ENCODE data around the gene MVP.
"Not testable (repeated sequence)": the region's sequence is repeated elsewhere in the genome, so short reads cannot be mapped to it uniquely, and the experiment has no call there.

MVP gene
- total RNA-seq = 157 to 230 (median 187) reads per million in 4 experiments

DNA sequence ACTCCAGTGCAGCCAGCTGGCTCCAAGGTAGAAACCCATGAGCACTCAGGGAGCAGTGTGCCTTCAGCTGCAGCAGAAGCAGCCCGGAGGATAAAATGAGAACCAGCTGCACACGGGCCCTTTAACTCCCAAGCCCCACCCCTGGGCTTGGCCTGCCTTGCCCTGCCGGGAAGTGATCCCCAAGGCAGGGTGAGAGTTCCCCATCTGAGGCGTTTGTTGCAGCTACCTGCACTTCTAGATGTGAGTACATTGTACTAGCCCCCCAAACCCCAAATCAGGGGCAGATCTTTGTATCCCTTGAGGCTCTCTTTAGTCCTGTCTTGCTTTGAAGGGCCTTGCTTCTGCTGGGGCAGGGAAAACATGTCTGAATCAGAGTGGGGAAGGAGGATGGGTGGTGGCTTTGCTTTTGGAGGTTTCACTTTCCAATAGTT is at the start of gene MVP:
Gene MVP (plus strand): TSS at position 192 of the 431 bp plus-strand sequence. CDS start 10,088 bp downstream, outside the sequence.
- DNase-seq = peak; percentile 18

DNA sequence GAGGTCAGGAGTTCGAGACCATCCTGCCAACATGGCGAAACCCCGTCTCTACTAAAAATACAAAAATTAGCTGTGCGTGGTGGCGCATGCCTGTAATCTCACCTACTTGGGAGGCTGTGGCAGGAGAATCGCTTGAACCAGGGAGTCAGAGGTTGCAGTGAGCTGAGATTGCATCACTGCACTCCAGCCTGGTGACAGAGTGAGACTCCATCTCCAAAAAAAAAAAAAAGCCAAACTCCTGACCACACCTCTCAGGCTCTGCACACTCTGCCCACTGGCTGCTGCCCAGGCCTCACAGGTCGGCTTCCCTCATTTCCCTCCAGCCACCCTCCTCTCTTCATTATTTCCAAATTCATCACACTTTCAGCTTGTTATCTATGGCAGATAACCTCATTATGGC is 47.9 kb upstream of the MVP start:
- not testable (repeated sequence) for DNase-seq

DNA sequence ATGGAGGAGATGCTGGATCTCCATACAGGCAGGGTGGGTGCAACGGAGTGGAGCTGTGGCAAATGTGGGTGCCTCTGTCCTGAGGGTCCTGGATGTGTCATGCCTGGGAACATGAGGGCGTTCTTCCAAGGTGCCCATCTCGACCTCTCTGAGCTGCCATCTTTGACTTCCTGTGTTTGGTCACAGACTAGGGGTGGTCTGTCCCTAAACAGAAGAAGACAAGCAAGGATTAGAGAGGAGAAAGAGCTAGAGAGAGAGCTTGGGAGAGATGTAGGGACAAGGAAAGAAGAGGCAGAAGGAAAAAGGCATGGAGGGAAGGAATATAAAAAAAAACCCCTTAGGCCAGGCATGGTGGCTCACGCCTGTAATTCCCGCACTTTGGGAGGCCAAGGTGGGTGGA is 45.5 kb upstream of the MVP start:
- DNase-seq = no peak

DNA sequence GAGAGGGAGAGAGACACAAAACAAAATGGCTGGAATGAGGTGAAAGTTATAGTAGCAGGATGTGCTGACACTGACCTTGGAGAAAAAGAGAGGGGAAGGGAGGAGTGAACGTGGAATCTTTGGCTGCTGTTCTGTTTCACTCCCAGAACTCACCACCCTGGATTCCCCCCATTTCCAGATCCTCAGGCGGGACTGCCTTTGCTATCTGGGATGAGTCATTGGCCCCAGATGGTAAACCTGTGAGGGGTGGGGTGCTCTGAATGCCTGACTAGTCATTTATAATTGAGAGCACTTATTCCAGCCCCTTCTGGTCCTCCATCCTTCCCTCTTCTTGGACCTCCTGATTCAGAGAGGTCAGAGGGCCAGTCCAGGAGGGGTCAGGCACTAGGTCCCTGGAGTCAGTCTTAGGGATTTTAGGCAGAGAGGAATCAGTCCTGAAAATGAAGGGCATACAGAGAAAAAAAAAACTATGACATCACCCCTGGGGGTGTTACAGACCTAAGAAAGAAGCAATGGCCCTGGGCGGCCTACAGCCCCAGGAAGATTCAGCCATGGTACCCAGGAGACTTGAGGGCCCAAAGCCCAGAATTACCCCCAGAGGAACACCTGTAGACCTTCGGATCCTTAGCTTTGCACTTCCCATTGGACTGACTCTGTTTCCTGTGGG is 44.4 kb upstream of the MVP start:
- DNase-seq = no peak

DNA sequence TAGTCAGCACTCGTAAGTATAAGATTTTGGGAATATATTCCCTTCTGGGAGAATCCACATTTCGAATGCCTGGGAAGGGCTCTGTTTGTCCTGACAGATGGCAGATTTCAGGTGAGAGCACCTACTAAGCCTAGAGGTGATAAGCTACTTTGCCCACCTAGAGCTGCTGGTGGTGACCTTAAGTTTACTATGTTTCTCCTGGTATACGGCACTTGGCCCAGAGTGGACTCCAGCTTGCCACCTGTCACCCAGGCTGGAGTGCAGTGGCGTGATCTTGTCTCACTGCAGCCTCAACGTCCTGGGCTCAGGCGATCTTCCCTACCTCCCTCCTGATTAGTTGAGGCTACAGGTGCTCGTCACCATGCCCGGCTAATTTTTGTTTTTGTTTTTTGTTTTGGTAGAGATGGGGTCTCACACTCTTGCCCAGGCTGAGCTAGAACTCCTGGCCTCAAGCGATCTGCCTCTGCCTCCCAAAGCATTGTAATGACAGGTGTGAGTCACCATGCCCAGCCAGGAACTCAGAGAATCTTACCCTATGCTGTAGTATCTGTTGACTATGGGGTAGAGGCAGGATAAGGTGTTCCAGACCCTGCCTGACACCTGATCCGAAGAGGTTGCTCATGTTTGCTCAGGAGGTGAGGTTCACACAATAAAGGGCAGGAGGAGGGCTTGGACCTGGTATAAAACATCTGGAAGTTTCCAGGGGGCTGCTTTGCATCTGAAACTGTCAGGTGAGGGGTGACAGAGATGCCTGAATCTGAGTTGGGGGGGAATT is 42.5 kb upstream of the MVP start, which contains the start of gene ZG16:
Gene ZG16 (plus strand): TSS at position 681 of the 775 bp plus-strand sequence. CDS start 1,011 bp downstream, outside the sequence.
- no peak for DNase-seq

DNA sequence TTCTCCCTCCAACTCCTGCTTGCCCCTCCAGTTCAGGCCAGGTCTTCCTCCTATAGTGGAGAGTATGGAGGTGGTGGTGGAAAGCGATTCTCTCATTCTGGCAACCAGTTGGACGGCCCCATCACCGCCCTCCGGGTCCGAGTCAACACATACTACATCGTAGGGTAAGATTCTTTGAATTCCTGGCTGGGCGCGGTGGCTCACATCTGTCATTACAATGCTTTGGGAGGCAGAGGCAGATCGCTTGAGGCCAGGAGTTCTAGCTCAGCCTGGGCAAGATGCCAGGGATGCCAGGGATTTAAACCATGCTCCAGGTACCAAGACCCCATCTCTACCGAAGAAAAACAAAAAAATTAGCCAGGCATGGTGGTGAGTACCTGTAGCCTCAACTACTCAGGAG is 40.8 kb upstream of the MVP start:
- no peak for DNase-seq

DNA sequence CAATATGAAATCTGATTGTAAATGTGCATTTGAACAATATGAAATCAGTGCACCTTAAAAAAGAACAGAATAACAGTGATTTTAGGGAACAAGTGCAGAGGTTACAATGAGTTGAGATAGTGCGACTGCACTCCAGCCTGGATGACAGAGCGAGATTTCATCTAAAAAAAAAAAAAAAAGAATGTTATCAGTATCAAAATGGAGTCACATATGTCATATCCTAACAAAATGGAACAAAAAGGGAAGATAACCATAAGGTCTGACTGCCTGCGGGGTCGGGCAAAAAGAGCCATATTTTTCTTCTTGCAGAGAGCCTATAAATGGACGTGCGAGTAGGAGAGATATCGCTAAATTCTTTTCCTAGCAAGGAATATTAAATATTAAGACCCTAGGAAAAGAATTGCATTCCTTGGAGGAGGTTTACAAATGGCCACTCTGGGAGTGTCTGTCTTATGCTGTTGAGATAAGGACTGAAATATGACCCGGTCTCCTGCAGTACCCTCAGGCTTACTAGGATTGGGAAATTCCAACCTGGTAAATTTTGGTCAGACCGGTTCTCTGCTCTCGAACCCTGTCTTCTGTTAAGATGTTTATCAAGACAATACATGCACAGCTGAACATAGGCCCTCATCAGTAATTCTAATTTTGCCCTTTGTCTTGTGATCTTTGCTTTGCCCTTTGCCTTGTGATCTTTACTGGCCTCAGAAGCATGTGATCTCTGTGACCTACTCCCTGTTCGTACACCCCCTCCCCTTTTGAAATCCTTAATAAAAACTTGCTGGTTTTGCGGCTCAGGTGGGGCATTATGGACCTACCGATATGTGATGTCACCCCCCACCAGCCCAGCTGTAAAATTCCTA is 36.9 kb upstream of the MVP start:
- not testable (repeated sequence) for DNase-seq

DNA sequence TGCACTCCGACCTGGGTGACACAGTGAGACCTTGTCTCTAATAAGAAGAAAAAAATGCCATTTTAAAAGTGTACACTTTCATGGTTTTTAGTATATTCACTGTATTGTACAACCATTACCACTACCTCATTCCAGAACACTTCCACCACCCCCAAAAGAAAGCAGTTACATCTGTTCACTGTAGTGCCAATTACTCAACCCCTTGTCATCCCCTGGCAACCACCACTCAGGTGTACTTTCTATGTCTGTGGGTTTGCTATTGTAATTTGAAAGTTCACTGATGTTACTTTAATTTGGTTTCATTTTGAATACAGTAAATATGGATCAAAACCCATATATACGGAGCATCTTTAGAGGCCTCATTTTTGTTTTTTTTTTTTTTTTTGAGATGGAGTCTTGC is 36.1 kb upstream of the MVP start:
- no peak for DNase-seq

DNA sequence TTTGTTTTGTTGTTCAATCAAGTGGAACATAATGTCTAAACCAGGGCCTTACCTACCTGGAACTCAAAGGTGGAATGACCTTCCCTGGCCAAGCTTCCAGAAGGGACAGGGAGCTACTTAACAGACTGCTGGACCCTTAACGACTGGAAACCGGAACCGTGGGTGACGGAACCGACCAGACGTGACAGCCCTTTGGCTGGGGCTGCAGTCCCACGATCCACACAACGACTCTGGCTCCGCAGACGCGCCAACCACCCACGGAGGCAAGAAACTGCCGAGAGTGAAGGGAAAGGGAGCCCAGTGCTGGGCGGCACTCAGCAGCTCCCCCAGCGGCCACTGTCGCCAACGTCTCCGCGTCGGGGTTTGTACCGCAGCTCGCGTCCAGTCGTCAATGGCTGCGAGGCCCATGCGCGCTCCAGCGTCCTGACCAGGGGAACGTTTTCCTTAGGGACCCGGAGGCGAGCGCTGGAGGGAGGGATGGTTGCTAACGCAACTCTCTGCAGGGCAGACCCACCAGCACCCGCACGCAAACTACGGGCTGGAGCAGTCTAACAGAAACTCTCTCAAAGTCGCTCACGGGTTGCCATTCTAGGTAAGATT is 35.3 kb upstream of the MVP start:
- DNase-seq = peak; percentile 51

DNA sequence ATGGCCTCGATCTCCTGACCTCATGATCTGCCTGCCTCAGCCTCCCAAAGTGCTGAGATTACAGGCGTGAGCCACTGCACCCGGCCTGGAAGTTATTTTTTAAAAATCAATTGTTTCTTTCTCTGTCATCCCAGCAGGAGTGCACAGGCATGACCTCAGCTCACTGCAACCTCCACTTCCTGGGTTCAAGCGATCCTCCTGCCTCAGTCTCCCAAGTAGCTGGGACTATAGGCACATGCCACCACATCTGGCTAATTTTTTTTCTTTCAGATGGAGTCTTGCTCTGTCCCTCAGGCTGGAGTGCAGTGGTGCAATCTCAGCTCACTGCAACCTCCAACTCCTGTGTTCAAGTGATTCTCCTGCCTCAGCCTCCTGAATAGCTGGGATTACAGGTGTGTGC is 33.1 kb upstream of the MVP start:
- not testable (repeated sequence) for DNase-seq

DNA sequence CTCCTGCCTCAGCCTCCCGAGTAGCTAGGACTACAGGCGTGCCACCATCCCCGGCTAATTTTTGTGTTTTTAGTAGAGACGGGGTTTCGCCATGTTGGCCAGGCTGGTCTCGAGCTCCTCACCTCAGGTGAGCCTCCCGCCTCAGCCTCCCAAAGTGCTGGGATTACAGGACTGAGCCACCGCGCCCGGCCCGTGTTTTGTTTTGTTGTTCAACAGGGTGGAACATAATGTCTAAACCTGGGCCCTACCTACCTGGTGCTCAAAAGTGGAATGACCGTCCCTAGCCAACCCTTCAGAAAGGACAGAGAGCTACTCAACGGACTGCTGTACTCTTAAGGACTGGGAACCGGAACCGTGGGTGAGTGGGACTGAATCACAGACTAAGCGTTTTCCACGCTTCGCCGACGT is 30.5 kb upstream of the MVP start:
- no peak for DNase-seq

DNA sequence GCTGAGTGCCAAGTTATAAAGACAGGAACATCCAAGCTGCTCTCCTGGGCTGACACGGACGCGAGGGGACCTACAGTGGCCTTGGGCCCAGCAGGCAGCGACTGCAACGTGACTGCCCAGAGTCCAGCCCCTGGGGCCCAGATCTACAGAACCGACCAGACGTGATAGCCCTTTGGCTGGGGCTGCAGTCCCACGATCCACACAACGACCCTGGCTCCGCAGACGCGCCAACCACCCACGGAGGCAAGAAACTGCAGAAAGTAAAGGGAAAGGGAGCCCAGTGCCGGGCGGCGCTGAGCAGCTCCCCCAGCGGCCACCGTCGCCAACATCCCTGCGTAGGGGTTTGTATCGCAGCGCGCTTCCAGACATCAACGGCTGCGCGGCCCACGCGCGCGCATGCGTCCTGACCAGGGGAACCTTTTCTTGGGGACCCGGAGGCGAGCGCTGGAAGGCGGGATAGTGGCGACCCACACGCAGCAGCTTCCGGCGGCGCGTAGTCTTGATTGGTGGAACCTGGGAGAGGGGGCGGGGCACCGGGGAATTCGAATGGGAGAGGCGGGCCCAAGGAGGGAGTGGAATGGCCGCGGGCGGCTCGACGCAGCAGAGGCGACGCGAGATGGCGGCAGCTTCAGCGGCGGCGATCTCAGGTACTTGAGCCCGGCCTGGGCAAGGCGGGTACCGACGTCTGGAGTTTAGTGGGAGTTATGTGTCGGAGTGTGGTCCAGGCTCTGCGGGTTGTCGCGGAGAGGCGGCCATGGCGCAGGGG is 29.9 kb upstream of the MVP start, which contains the start of gene KIF22:
Gene KIF22 (plus strand): TSS at position 569 of the 766 bp plus-strand sequence. CDS start 9 bp downstream, at position 578.
- DNase-seq = peak; percentile 100

DNA sequence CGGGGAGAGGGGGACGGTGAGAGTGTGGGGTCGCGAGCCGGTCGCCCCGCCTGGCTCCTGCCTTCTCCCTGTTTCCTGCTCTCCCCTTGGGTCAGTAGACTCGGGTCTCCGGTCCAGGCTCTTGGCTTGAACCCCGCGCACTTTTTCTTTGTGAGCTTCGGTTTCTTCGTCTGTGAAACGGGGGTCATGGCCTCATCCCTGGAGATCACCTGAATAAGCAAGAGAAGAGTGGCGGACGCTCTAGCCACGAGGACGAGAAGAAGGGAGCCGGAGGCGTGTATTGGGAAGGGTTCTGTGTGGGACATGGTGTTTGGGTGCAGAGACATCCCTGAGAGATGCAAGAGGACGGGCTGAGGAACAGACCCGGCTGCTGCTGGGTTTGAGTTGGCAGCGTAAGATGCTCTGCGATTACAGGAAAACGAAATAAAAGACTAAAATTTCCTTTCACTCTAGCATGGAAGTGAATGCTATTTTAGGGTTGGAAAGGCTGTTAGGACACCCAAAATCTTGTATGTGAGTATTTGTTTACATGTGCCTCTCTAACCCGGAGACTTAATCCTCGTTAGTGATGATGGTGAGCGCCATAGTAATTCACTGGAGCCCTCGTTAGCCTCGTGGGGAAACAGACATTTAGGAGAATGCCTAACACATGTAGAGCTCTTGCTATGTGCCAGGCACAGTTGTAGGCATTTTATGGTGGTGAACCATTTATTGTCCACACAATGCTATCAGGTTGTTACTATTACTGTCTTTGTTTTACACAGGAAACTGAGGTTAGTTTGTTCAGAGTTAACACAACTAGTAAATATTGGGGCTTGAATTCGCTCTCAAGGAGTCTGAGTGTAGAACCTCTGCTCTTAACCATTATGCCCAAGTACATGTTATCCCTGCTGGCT is 29.1 kb upstream of the MVP start:
- no peak for DNase-seq

DNA sequence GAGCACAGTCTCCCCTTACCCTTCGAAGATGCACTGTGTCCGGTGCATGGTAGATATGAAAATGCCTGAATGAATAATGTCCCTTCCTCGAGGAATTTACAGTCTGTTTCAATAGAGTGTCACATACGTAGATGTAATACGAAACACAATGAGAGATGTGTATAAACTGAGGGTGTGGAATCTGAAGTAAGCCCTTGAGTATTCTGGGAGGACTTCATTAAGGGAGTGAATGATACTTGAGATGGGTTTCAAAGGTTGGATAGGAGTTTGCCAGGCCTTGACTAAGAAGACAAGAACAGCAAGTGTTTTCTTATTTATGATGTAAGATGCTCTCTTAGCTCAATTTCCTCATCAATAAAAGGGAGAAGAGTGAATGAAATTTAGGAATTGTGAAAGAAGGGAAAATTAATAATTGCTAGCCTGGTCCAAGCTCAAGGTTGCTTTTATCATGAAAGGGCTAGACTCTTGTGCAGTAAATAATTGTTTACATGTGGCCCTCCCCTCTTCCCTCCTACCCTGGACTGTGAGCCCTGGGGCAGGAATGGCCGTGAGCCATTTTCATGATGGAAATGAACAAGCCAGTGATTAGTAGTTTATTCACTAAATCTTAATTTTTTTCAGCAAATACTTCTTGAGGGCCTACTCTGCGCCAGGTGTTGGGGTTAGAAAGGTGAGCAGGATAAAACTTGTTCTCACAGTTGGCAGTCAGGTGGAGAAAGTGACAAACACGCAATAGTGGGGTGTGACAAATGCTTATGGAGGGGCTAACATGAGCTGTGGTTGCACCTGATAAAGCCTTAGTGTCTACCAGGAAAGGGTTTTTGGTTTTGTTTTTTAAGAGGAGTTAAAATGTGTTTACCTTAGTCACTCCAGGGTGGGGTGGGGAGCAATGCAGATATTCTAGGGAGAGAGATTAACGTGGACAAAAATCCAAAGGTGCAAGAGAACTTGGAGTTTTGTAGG is 28.1 kb upstream of the MVP start:
- DNase-seq = no peak

DNA sequence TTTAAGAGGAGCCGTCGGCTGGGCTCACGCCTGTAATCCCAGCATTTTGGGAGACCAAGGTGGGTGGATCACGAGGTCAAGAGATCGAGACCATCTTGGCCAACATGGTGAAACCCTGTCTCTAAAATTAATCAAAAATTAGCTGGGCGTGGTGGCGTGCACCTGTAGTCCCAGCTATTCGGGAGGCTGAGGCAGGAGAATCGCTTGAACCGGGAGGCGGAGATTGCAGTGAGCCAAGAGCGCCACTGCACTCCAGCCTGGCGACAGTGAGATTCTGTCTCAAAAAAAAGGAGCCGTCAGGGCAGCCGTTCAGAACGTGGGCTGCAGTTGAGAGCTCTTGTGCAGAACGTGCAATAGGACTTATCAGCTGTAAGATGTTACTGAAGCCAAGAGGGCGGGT is 27.1 kb upstream of the MVP start:
- DNase-seq = not testable (repeated sequence)

DNA sequence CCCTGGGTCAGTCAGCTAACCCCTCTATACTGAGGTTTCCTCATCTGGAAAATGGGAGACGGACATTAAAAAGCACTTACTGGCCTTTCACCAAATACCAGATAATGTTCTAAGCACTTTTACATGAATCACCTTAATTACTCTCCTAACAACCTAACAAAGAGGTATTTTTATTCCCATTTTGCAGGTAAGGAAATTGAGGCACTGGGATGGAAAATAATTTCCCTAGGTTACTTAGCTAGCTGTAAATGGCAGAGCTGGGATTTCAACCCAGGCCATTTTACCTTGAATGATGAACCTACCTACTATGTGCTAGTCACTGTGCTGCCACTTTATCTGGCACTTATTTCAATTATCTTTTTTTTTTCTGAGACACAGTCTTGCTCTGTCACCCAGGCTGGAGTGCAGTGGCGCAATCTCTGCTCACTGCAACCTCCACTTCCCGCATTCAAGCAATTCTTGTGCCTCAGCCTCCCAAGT is 26.0 kb upstream of the MVP start:
- no peak for DNase-seq

DNA sequence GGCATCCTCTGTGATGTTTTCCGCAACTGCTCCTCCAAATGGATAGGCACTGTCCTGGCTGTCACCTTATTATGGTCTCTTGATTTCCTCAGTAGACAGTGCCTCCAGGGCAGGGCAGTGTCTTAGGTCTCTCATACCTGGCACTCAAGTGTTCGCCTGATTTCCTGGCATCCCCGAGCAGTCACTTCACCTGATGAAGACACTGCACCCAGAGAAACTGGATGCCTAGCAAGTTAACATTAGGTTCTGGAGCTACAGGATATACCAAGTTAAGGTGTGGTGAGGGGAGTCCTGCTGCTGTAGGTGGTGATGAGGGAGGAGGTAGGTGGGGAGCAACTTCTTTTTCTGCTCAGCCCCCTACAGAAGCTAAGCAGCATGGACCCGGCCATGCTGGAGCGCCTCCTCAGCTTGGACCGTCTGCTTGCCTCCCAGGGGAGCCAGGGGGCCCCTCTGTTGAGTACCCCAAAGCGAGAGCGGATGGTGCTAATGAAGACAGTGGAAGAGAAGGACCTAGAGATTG is 17.8 kb upstream of the MVP start:
- DNase-seq = no peak

DNA sequence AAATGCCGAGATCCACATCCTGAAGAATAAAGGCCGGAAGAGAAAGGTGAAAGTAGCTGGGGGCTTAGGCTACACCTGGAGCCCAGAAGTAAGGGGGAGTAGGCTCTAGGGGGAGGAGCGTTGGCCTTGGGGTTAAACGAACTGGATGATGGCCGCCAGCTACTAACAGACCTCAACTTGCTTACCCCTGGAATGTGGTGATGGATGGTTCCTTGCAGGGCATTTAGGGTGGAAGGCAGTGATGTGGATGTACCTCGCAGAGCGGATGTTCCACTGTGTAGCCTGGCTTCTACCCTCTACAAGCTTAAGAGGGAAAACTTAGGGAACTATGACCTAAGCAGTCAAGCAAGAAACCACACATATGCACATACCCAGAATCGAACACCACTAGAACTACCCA is 16.2 kb upstream of the MVP start:
- DNase-seq = no peak
